Stimulated activated CD8-positive, alpha-beta memory T cell treated with anti-CD3 and anti-CD28 coated beads, Interleukin-4, amount 100 ng/mL, for 4 hours (primary cell): Measurements from ENCODE around the gene GUCY1A1.

ENCODE experiments used
- DNase-seq, 2 donors: peaks; one replicate each; pipeline ENCODE4 v3.0.0-alpha.2; 2020; ENCODE audit warnings: low read depth in 2 of 2, low spot score in 1 of 2

GUCY1A1 gene

DNA sequence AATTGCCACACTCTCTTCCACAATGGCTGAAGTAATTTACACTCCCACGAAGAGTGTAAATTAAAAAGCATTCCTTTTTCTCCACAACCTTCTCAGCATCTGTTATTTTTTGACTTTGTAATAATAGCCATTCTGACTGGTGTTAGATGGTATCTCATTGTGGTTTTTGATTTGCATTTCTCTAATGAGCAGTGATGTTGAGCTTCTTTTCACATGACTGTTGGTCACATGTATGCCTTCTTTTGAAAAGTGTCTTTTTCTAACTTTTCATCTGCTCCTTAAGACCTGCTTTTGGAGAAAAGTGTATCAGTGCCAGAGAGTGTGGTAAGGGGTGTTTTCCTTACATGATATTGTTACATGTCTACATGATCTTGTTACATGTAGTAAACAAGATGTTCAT is 25.7 kb downstream of the GUCY1A1 start:
- no peak for DNase-seq

DNA sequence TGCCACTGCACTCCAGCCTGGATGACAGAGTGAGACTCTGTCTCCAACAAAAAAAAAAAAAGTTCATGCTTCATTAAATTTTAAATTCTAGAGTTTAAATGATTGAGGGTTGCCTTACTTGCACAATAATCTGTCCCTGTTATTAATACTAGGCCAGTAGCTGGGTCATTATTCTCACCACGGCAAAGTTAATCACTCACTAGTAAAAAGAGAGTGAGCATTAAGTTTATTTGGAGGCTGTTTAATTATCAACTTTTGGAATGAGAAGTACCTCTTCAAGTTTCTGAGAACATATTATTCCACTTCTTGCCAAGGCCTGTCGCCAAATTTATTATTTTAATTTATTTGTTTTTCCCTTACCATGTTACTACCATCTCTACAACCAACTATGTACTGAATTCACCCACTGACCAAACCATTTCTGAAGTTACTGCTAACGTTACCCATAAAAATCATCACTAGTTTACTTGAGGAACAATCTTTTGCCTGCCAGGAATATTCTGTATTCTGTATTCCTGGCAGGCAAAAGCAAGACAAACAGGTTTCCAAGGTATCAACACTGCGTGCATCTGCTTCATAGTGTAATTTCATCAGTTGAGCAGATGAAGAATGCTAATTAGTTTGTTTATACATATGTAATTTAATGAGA is 26.5 kb downstream of the GUCY1A1 start:
- no peak for DNase-seq

- DNase-seq, result no peak
Observed at GRCh38 chr4:155694100-155694785, 27.6 kb downstream of the GUCY1A1 start.

GRCh38 chr4:155696226-155696625 is 29.6 kb downstream of the GUCY1A1 start:
- DNase-seq, result no peak

DNA sequence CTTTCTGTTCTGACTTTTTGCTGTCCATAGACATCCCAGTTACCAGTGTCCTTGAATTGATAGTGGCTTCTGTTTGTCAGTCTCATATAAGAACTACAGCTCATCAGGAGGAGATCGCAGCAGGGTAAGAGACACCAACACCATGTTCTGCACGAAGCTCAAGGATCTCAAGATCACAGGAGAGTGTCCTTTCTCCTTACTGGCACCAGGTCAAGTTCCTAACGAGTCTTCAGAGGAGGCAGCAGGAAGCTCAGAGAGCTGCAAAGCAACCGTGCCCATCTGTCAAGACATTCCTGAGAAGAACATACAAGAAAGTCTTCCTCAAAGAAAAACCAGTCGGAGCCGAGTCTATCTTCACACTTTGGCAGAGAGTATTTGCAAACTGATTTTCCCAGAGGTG is 30.1 kb downstream of the GUCY1A1 start:
- no peak for DNase-seq

- DNase-seq, result no peak
Observed at GRCh38 chr4:155701827-155702226, 35.2 kb downstream of the GUCY1A1 start.

- DNase-seq, result no peak
Observed at GRCh38 chr4:155703486-155704247, 37.0 kb downstream of the GUCY1A1 start.

- no peak for DNase-seq
Observed at GRCh38 chr4:155704841-155705404, 38.3 kb downstream of the GUCY1A1 start.

DNA sequence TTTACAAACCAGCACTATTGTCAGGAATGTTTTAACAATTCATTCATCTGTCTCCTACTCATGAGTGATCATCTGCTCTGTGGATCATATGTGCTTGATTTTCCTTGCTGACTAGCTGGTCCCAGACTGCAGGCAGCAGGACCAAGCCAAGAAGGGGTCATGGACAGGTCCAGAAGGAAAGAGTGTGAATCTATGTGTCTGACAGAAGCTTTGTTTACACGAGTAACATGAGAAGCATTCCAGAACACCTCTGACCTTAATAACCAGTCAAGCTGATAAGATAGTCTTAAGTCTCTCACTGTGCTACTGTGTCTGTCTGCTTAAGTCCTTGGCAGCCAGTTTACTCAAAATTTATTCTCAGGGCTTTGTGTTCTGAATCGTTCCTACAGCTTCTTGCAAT is 39.0 kb downstream of the GUCY1A1 start:
- no peak for DNase-seq

GRCh38 chr4:155706147-155706546 is 39.5 kb downstream of the GUCY1A1 start:
- DNase-seq, result no peak

GRCh38 chr4:155707251-155707650 is 40.6 kb downstream of the GUCY1A1 start:
- DNase-seq, result no peak

DNA sequence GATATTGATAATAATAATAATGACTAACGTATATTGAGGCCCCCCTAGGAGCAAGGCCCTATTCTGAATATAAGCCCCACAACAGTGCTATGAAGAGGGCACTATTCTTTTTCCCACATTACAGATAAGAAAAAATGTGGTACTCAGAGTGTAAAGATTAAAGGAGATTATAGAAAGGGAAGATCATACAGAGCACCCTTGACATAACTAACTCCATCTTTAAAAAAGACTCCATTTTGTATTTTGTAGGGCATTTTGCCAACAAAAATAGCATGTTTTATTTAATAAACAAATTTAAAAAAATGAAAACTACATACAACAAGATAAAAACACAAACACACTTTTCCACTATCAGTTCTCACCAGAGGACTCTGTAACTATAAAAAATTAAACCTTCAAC is 42.1 kb downstream of the GUCY1A1 start:
- no peak for DNase-seq

DNA sequence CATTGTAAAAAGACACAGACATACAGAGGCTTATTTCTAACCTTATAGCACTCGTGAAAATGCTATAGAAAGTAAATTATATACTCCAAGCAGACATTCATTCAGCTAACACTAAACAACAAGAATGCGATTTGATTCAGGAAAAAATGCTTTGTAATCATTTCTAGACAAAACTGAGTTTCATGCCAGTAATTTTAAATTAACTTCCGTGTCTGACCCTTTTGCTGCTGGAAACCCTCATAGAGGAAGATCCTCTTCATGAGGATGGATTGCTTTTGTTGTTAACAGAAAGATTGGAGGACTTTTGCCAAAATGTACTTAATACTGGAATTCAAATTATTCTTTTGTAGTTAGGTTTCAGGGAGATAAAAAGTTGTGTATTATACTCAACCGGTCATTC is 43.3 kb downstream of the GUCY1A1 start:
- no peak for DNase-seq

GRCh38 chr4:155711556-155711955 is 44.9 kb downstream of the GUCY1A1 start:
- no peak for DNase-seq

- no peak for DNase-seq
Observed at GRCh38 chr4:155712846-155713245, 46.2 kb downstream of the GUCY1A1 start.

- no peak for DNase-seq
Observed at GRCh38 chr4:155713911-155714310, 47.3 kb downstream of the GUCY1A1 start.

DNA sequence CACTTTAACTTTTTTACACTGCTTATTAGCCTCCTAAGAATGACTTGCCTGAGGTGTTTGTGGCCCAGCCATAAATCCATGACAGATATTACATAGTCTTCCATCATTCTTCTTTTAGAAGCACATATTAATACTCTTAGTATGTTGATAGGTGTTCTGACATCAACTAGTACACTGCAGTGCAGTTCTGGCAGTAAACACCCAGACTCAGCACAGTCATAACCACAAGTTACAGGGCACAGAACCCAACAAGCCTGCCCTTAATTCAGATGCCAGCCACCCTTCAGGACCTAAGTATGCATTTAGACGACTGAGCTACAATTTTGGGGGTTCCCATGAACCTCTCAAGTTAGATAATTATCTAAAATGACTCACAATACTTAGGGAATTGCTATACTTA is 55.7 kb downstream of the GUCY1A1 start:
- no peak for DNase-seq

GRCh38 chr4:155722816-155723499 is 56.3 kb downstream of the GUCY1A1 start:
- DNase-seq, result no peak

DNA sequence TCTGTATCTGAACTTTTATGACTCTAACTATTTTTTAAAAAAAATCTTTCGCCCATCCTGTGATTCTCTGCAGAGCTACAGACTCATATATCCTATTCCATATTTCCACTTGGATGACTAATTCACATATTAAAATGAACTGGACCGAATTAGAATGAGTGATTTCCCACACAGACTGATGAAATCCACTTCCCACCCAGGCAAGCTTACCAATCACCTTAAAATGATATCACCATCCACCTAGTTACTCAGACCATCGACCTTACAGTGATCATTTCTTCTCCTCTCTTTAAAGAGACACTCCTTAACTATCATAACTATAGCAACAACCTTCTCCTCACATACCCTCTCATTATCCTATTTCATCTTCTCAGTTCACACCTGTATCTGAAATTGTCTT is 58.1 kb downstream of the GUCY1A1 start:
- no peak for DNase-seq

GRCh38 chr4:155734065-155734464 is 67.4 kb downstream of the GUCY1A1 start:
- no peak for DNase-seq

DNA sequence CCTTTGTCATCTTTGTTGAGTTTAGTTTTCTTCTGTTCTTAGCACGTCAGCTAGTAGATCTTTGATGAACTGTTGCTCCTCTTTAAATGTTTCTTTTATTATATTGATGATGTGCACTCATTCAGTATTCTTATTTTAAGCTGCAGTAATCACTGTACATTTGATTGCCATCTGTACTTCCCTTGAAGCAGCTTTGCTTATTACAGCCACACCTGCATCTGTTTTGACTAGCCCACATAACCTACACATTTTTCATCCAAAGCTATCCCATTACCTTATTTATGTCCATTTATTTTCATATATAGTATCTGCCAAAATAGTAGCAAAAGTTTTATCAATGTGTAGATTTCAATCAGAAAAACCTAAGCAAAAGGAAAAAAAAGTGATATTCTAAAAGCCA is 68.3 kb downstream of the GUCY1A1 start:
- DNase-seq, result no peak
